ENCODE measurements around the gene MAN1A2. TPM values are rescaled to one million over a fixed set of nuclear protein-coding genes. Genes with fewer than 3 reads are reported as not detected.
"Not testable (repeated sequence)": the region's sequence is repeated elsewhere in the genome, so short reads cannot be mapped to it uniquely, and the experiment has no call there.

Gene MAN1A2
- total RNA-seq, 1 donor from 2014 or later: 31.8 TPM

- H3K4me1 Mint-ChIP-seq (ENCODE audit: low read depth, unreplicated experiment): no peaks in the 10 kb centered on the region
- no peak for TF ChIP-seq CTCF (IDR thresholded peaks at IDR 0.05; ENCODE audit: partially characterized antibody, unreplicated experiment)
- H3K9me3 Mint-ChIP-seq (ENCODE audit: unreplicated experiment): peaks cover 6% of the 10 kb centered on the region
- H3K36me3 Mint-ChIP-seq (ENCODE audit: unreplicated experiment): peaks cover 10% of the 10 kb centered on the region
- no peak for DNase-seq
- H3K27me3 Mint-ChIP-seq (ENCODE audit: unreplicated experiment): no peaks in the 10 kb centered on the region
- H3K4me3 Mint-ChIP-seq (ENCODE audit: unreplicated experiment): no peak overlapping the region
- no peak overlapping the region for H3K27ac Mint-ChIP-seq (ENCODE audit: unreplicated experiment)
These were observed 189.1 kb downstream of the MAN1A2 start for GRCh38 chr1:117556341-117556740.

GRCh38 chr1:117556976-117557375, 189.7 kb downstream of the MAN1A2 start:
- H3K9me3 Mint-ChIP-seq (ENCODE audit: unreplicated experiment): peaks cover 6% of the 10 kb centered on the region
- no peak overlapping the region for H3K4me3 Mint-ChIP-seq (ENCODE audit: unreplicated experiment)
- TF ChIP-seq CTCF (IDR thresholded peaks at IDR 0.05; ENCODE audit: partially characterized antibody, unreplicated experiment): no peak
- H3K36me3 Mint-ChIP-seq (ENCODE audit: unreplicated experiment): peaks cover 10% of the 10 kb centered on the region
- no peaks in the 10 kb centered on the region for H3K27me3 Mint-ChIP-seq (ENCODE audit: unreplicated experiment)
- no peak for DNase-seq
- no peaks in the 10 kb centered on the region for H3K4me1 Mint-ChIP-seq (ENCODE audit: low read depth, unreplicated experiment)
- no peak overlapping the region for H3K27ac Mint-ChIP-seq (ENCODE audit: unreplicated experiment)

GRCh38 chr1:117558451-117558850, 191.2 kb downstream of the MAN1A2 start:
- H3K27ac Mint-ChIP-seq (ENCODE audit: unreplicated experiment); H3K4me3 Mint-ChIP-seq (ENCODE audit: unreplicated experiment); H3K4me1 Mint-ChIP-seq (ENCODE audit: low read depth, unreplicated experiment); DNase-seq; H3K27me3 Mint-ChIP-seq (ENCODE audit: unreplicated experiment); H3K9me3 Mint-ChIP-seq (ENCODE audit: unreplicated experiment); H3K36me3 Mint-ChIP-seq (ENCODE audit: unreplicated experiment): not testable (repeated sequence)

- Mint-ChIP-seq H3K9me3 (ENCODE audit: unreplicated experiment) (peaks cover 9% of the 10 kb centered on the region), H3K36me3 (ENCODE audit: unreplicated experiment) (peaks cover 10% of the 10 kb centered on the region), H3K27me3 (ENCODE audit: unreplicated experiment) (no peaks in the 10 kb centered on the region), H3K4me1 (ENCODE audit: low read depth, unreplicated experiment) (peaks cover 2% of the 10 kb centered on the region), H3K4me3 (ENCODE audit: unreplicated experiment) (no peak overlapping the region), H3K27ac (ENCODE audit: unreplicated experiment) (no peak overlapping the region)
- DNase-seq: no peak
- no peak for TF ChIP-seq CTCF (IDR thresholded peaks at IDR 0.05; ENCODE audit: partially characterized antibody, unreplicated experiment)
These were observed 191.9 kb downstream of the MAN1A2 start for GRCh38 chr1:117559139-117559538.

- no peaks in the 10 kb centered on the region for H3K27me3 Mint-ChIP-seq (ENCODE audit: unreplicated experiment)
- H3K36me3 Mint-ChIP-seq (ENCODE audit: unreplicated experiment): peaks cover 10% of the 10 kb centered on the region
- peaks cover 7% of the 10 kb centered on the region for H3K4me1 Mint-ChIP-seq (ENCODE audit: low read depth, unreplicated experiment)
- peaks cover 11% of the 10 kb centered on the region for H3K9me3 Mint-ChIP-seq (ENCODE audit: unreplicated experiment)
- no peak overlapping the region for H3K27ac Mint-ChIP-seq (ENCODE audit: unreplicated experiment)
- DNase-seq: no peak
- H3K4me3 Mint-ChIP-seq (ENCODE audit: unreplicated experiment): no peak overlapping the region
- TF ChIP-seq CTCF (IDR thresholded peaks at IDR 0.05; ENCODE audit: partially characterized antibody, unreplicated experiment): no peak
These were observed 192.7 kb downstream of the MAN1A2 start for GRCh38 chr1:117559985-117560384.

- Mint-ChIP-seq H3K27me3 (ENCODE audit: unreplicated experiment) (no peaks in the 10 kb centered on the region), H3K36me3 (ENCODE audit: unreplicated experiment) (peaks cover 10% of the 10 kb centered on the region), H3K27ac (ENCODE audit: unreplicated experiment) (no peak overlapping the region), H3K4me1 (ENCODE audit: low read depth, unreplicated experiment) (peaks cover 12% of the 10 kb centered on the region), H3K9me3 (ENCODE audit: unreplicated experiment) (peaks cover 11% of the 10 kb centered on the region), H3K4me3 (ENCODE audit: unreplicated experiment) (no peak overlapping the region)
- TF ChIP-seq CTCF (IDR thresholded peaks at IDR 0.05; ENCODE audit: partially characterized antibody, unreplicated experiment): no peak
- DNase-seq: no peak
These were observed 193.8 kb downstream of the MAN1A2 start for GRCh38 chr1:117561071-117561470.

Data from glutamatergic neuron (in vitro differentiated cells).